ENCODE measurements around the gene CPO. TPM values are rescaled to one million over a fixed set of nuclear protein-coding genes. Genes with fewer than 3 reads are reported as not detected.
A peak's percentile ranks its signal among the peaks of the same experiment; 100 is the strongest.

The CPO gene
- total RNA-seq, 1 experiment from 2014 or later, result 3.9 TPM

GRCh38 chr2:206983161-206983859, 44.0 kb downstream of the CPO start:
- H3K36me3 ChIP-seq (replicated peaks; ENCODE audit: control insufficient read depth, insufficient read depth, low read length), result no peaks in the 10 kb centered on the region
- H3K4me3 ChIP-seq (ENCODE audit: insufficient read depth, low read depth, low read length), result no peak overlapping the region
- no peak for DNase-seq
- no peaks in the 10 kb centered on the region for H3K27me3 ChIP-seq (ENCODE audit: control insufficient read depth, insufficient read depth, low read length)

- DNase-seq, result no peak
- no peaks in the 10 kb centered on the region for H3K36me3 ChIP-seq (replicated peaks; ENCODE audit: control insufficient read depth, insufficient read depth, low read length)
- H3K27me3 ChIP-seq (ENCODE audit: control insufficient read depth, insufficient read depth, low read length), result no peaks in the 10 kb centered on the region
- H3K4me3 ChIP-seq (ENCODE audit: insufficient read depth, low read depth, low read length), result no peak overlapping the region
Observed at GRCh38 chr2:206984206-206984605, 44.9 kb downstream of the CPO start.

- H3K36me3 ChIP-seq (replicated peaks; ENCODE audit: control insufficient read depth, insufficient read depth, low read length), result no peaks in the 10 kb centered on the region
- H3K4me3 ChIP-seq (ENCODE audit: insufficient read depth, low read depth, low read length), result no peak overlapping the region
- DNase-seq, result no peak
- H3K27me3 ChIP-seq (ENCODE audit: control insufficient read depth, insufficient read depth, low read length), result no peaks in the 10 kb centered on the region
Observed at GRCh38 chr2:206986943-206987342, 47.6 kb downstream of the CPO start.

GRCh38 chr2:206987810-206988209, 48.5 kb downstream of the CPO start:
- H3K27me3 ChIP-seq (ENCODE audit: control insufficient read depth, insufficient read depth, low read length), result no peaks in the 10 kb centered on the region
- no peak for DNase-seq
- H3K36me3 ChIP-seq (replicated peaks; ENCODE audit: control insufficient read depth, insufficient read depth, low read length), result no peaks in the 10 kb centered on the region
- H3K4me3 ChIP-seq (ENCODE audit: insufficient read depth, low read depth, low read length), result no peak overlapping the region

- no peaks in the 10 kb centered on the region for H3K36me3 ChIP-seq (replicated peaks; ENCODE audit: control insufficient read depth, insufficient read depth, low read length)
- H3K27me3 ChIP-seq (ENCODE audit: control insufficient read depth, insufficient read depth, low read length), result no peaks in the 10 kb centered on the region
- no peak overlapping the region for H3K4me3 ChIP-seq (ENCODE audit: insufficient read depth, low read depth, low read length)
- DNase-seq, result no peak
Observed at GRCh38 chr2:206988884-206989283, 49.6 kb downstream of the CPO start.

- no peak overlapping the region for H3K4me3 ChIP-seq (ENCODE audit: insufficient read depth, low read depth, low read length)
- no peaks in the 10 kb centered on the region for H3K27me3 ChIP-seq (ENCODE audit: control insufficient read depth, insufficient read depth, low read length)
- no peaks in the 10 kb centered on the region for H3K36me3 ChIP-seq (replicated peaks; ENCODE audit: control insufficient read depth, insufficient read depth, low read length)
- peak; percentile 57 for DNase-seq
Observed at GRCh38 chr2:206989311-206989710, 50.0 kb downstream of the CPO start.

GRCh38 chr2:206990360-206990759, 51.0 kb downstream of the CPO start:
- Histone ChIP-seq H3K27me3 (ENCODE audit: control insufficient read depth, insufficient read depth, low read length) (no peaks in the 10 kb centered on the region), H3K4me3 (ENCODE audit: insufficient read depth, low read depth, low read length) (no peak overlapping the region), H3K36me3 (replicated peaks; ENCODE audit: control insufficient read depth, insufficient read depth, low read length) (no peaks in the 10 kb centered on the region)
- no peak for DNase-seq

- Histone ChIP-seq H3K4me3 (ENCODE audit: insufficient read depth, low read depth, low read length) (no peak overlapping the region), H3K27me3 (ENCODE audit: control insufficient read depth, insufficient read depth, low read length) (no peaks in the 10 kb centered on the region), H3K36me3 (replicated peaks; ENCODE audit: control insufficient read depth, insufficient read depth, low read length) (no peaks in the 10 kb centered on the region)
- DNase-seq, result no peak
Observed at GRCh38 chr2:206991070-206991469, 51.8 kb downstream of the CPO start.

- no peaks in the 10 kb centered on the region for H3K36me3 ChIP-seq (replicated peaks; ENCODE audit: control insufficient read depth, insufficient read depth, low read length)
- DNase-seq, result no peak
- no peaks in the 10 kb centered on the region for H3K27me3 ChIP-seq (ENCODE audit: control insufficient read depth, insufficient read depth, low read length)
- H3K4me3 ChIP-seq (ENCODE audit: insufficient read depth, low read depth, low read length), result no peak overlapping the region
Observed at GRCh38 chr2:206993396-206993911, 54.1 kb downstream of the CPO start.

GRCh38 chr2:206993964-206994363, 54.6 kb downstream of the CPO start:
- no peak for DNase-seq
- H3K4me3 ChIP-seq (ENCODE audit: insufficient read depth, low read depth, low read length), result no peak overlapping the region
- no peaks in the 10 kb centered on the region for H3K36me3 ChIP-seq (replicated peaks; ENCODE audit: control insufficient read depth, insufficient read depth, low read length)
- H3K27me3 ChIP-seq (ENCODE audit: control insufficient read depth, insufficient read depth, low read length), result no peaks in the 10 kb centered on the region

GRCh38 chr2:206996556-206997065, 57.3 kb downstream of the CPO start:
- H3K27me3 ChIP-seq (ENCODE audit: control insufficient read depth, insufficient read depth, low read length), result no peaks in the 10 kb centered on the region
- DNase-seq, result no peak
- no peaks in the 10 kb centered on the region for H3K36me3 ChIP-seq (replicated peaks; ENCODE audit: control insufficient read depth, insufficient read depth, low read length)
- H3K4me3 ChIP-seq (ENCODE audit: insufficient read depth, low read depth, low read length), result no peak overlapping the region

GRCh38 chr2:207008105-207008990, 69.0 kb downstream of the CPO start:
- Histone ChIP-seq H3K36me3 (replicated peaks; ENCODE audit: control insufficient read depth, insufficient read depth, low read length) (no peaks in the 10 kb centered on the region), H3K27me3 (ENCODE audit: control insufficient read depth, insufficient read depth, low read length) (no peaks in the 10 kb centered on the region), H3K4me3 (ENCODE audit: insufficient read depth, low read depth, low read length) (no peak overlapping the region)
- DNase-seq, result peak; percentile 73

GRCh38 chr2:207012461-207012860, 73.1 kb downstream of the CPO start:
- no peak overlapping the region for H3K4me3 ChIP-seq (ENCODE audit: insufficient read depth, low read depth, low read length)
- DNase-seq, result no peak
- no peaks in the 10 kb centered on the region for H3K36me3 ChIP-seq (replicated peaks; ENCODE audit: control insufficient read depth, insufficient read depth, low read length)
- H3K27me3 ChIP-seq (ENCODE audit: control insufficient read depth, insufficient read depth, low read length), result no peaks in the 10 kb centered on the region

- no peaks in the 10 kb centered on the region for H3K27me3 ChIP-seq (ENCODE audit: control insufficient read depth, insufficient read depth, low read length)
- H3K36me3 ChIP-seq (replicated peaks; ENCODE audit: control insufficient read depth, insufficient read depth, low read length), result no peaks in the 10 kb centered on the region
- H3K4me3 ChIP-seq (ENCODE audit: insufficient read depth, low read depth, low read length), result no peak overlapping the region
- DNase-seq, result no peak
Observed at GRCh38 chr2:207014424-207014823, 75.1 kb downstream of the CPO start.

GRCh38 chr2:207015901-207016300, 76.6 kb downstream of the CPO start:
- DNase-seq, result no peak
- H3K36me3 ChIP-seq (replicated peaks; ENCODE audit: control insufficient read depth, insufficient read depth, low read length), result no peaks in the 10 kb centered on the region
- H3K4me3 ChIP-seq (ENCODE audit: insufficient read depth, low read depth, low read length), result no peak overlapping the region
- no peaks in the 10 kb centered on the region for H3K27me3 ChIP-seq (ENCODE audit: control insufficient read depth, insufficient read depth, low read length)
